HG03045 (cell line): ENCODE measurements around the gene ADCK1.

ENCODE experiments used
- ATAC-seq: cut with Tn5 transposase; IDR thresholded peaks from one replicate; pipeline ENCODE4 v1.9.1; 2021; ENCODE audit warnings: mild to moderate bottlenecking, moderate library complexity; ENCODE audit not compliant: unreplicated experiment

ADCK1 gene

GRCh38 chr14:77980475-77981321, 180.8 kb downstream of the ADCK1 start:
- no peak for ATAC-seq
